ENCODE data around the gene KCNF1. TPM values are rescaled to one million over a fixed set of nuclear protein-coding genes. Genes with fewer than 3 reads are reported as not detected.

KCNF1 gene
- total RNA-seq, 1 experiment from 2014 or later = 1.3 TPM

DNA sequence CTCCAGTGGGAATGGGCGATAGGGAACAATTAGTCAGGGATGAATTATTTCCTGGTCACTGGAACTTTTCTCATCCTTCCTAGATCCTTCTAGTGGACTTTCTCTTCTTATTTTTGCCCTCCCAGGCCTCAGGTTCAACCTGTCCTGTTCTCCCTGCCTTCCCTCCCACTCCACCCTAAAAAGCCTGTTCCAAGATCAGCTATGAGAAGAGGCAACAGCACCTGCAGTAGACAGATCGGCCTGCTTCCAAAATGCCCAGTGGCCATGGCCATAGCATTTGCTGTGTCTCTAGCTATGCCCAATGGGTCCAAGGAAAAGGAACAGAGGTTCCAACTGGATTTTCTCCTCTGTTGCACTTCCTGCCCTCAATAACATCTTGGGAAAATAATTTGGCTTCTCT is 16.5 kb upstream of the KCNF1 start:
- DNase-seq = no peak
- ChIA-PET POLR2A (ENCODE audit: unreplicated experiment) (no interaction called here), CTCF (no interaction called here)
- TF ChIP-seq EZH2 (IDR thresholded peaks at IDR 0.05; ENCODE audit: low read length, unreplicated experiment) = no peak
- no peak for TF ChIP-seq CTCF (conservative IDR thresholded peaks at IDR 0.05; ENCODE audit: low read depth, low read length)
- no peak for TF ChIP-seq EZH2phosphoT487 (IDR thresholded peaks at IDR 0.05; ENCODE audit: borderline replicate concordance, low read length)
- Histone ChIP-seq H3K4me2 (ENCODE audit: low read length) (no peak overlapping the region), H2AFZ (ENCODE audit: low read length) (no peak overlapping the region), H3K4me1 (ENCODE audit: insufficient read depth, low read length) (0 out of 2 replicates have a peak, but pooled peaks cover under 1% of the 10 kb centered on the region), H3K4me3 (ENCODE audit: low read length) (no peak overlapping the region), H4K20me1 (ENCODE audit: low read length) (no peaks in the 10 kb centered on the region), H3K9me3 (ENCODE audit: low read length) (no peaks in the 10 kb centered on the region), H3K9me2 (replicated peaks; ENCODE audit: low read length) (no peaks in the 10 kb centered on the region), H3K9ac (ENCODE audit: low read length) (no peak overlapping the region), H3K27ac (ENCODE audit: low read length) (no peak overlapping the region), H3K27me3 (ENCODE audit: low read length) (no peaks in the 10 kb centered on the region), H3K36me3 (ENCODE audit: low read depth, low read length) (no peaks in the 10 kb centered on the region), H3K79me2 (ENCODE audit: low read length) (no peaks in the 10 kb centered on the region), H3F3A (ENCODE audit: low read length, unreplicated experiment) (no peaks in the 10 kb centered on the region)
- no TSS peak for BruUV-seq (replicated peaks)
- no peak for ATAC-seq
- intact Hi-C loops (cut with micrococcal nuclease) = no loop called here

GRCh38 chr2:10897956-10898355 is 13.8 kb upstream of the KCNF1 start:
- Histone ChIP-seq H3K9me3 (ENCODE audit: low read length) (no peaks in the 10 kb centered on the region), H3K4me3 (ENCODE audit: low read length) (no peak overlapping the region), H3K27me3 (ENCODE audit: low read length) (no peaks in the 10 kb centered on the region), H2AFZ (ENCODE audit: low read length) (no peak overlapping the region), H3K9ac (ENCODE audit: low read length) (no peak overlapping the region), H3K36me3 (ENCODE audit: low read depth, low read length) (no peaks in the 10 kb centered on the region), H3K9me2 (replicated peaks; ENCODE audit: low read length) (no peaks in the 10 kb centered on the region), H3F3A (ENCODE audit: low read length, unreplicated experiment) (no peaks in the 10 kb centered on the region), H3K79me2 (ENCODE audit: low read length) (no peaks in the 10 kb centered on the region), H4K20me1 (ENCODE audit: low read length) (no peaks in the 10 kb centered on the region), H3K4me2 (ENCODE audit: low read length) (no peak overlapping the region), H3K27ac (ENCODE audit: low read length) (no peak overlapping the region), H3K4me1 (ENCODE audit: insufficient read depth, low read length) (peaks cover 15% of the 10 kb centered on the region)
- POLR2A ChIA-PET (ENCODE audit: unreplicated experiment) = no interaction called here
- intact Hi-C loops (cut with micrococcal nuclease) = no loop called here
- ATAC-seq (no peak), DNase-seq (no peak)
- CTCF ChIA-PET = no interaction called here
- BruUV-seq (replicated peaks) = no TSS peak
- TF ChIP-seq EZH2 (IDR thresholded peaks at IDR 0.05; ENCODE audit: low read length, unreplicated experiment) (no peak), CTCF (conservative IDR thresholded peaks at IDR 0.05; ENCODE audit: low read depth, low read length) (no peak), EZH2phosphoT487 (IDR thresholded peaks at IDR 0.05; ENCODE audit: borderline replicate concordance, low read length) (no peak)

DNA sequence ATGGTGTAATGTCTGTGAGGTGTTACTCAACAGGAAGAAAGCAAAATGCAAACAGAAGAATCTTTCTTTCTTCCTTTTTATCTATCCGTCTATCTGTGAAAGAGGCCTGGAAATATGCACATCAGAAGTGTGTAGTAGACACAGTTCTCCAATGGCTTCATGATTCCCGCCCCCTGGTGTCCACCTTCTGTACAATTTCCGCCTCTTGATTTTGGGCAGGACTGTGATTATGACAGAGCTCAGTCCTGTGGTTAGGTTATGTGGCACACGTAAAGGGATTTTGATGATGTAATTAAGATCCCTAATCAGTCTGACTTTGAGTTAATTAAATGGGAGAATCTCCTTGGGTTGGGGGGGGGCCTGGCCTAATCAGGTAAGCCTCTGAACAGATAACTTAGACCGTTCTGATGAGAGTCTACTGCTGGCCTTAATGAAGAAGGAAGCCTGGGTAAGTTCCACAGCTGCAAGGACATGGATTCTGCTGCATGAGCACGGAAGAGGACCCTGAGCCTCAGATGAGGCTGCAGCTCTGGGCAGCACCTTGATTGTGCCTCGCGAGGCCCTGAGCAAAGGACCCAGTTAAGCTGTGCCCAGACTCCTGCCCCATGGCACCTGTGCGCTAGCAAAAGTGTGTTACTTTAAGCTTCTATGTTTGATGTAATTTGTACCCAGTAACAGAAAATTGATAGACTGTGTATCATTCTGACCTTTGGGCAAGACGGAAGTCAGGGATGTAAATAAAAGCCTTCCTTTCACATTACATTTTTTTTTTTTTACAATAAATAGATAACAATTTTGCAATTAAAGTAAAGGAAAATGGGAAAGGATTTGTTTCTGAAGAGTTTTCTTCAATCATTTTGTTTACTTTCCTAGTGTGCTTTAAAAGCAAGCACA is 11.3 kb upstream of the KCNF1 start:
- peak; percentile 83 for ATAC-seq
- H3K9ac ChIP-seq (ENCODE audit: low read length) = no peak overlapping the region

More for the DNA sequence above, 11.3 kb upstream of the KCNF1 start:
- H3K4me1 ChIP-seq (ENCODE audit: insufficient read depth, low read length) = peaks cover 15% of the 10 kb centered on the region
- no peaks in the 10 kb centered on the region for H3K79me2 ChIP-seq (ENCODE audit: low read length)
- H3K4me2 ChIP-seq (ENCODE audit: low read length) = peak overlapping the region; percentile 46; the same call in 1 of the 2 replicates
- 0 out of 2 replicates have a peak overlapping the region, but pooled peaks have one; percentile 18 for H2AFZ ChIP-seq (ENCODE audit: low read length)
- H3F3A ChIP-seq (ENCODE audit: low read length, unreplicated experiment) = no peaks in the 10 kb centered on the region
- H3K4me3 ChIP-seq (ENCODE audit: low read length) = no peak overlapping the region
- peak; percentile 74 for DNase-seq
- no peaks in the 10 kb centered on the region for H3K9me3 ChIP-seq (ENCODE audit: low read length)
- intact Hi-C loops (cut with micrococcal nuclease) = loop anchor here (1.0 kb wide), 1 partner anchor 65 kb away; no protein-coding TSS in a partner anchor
- ChIA-PET POLR2A (ENCODE audit: unreplicated experiment) (no interaction called here), CTCF (interaction anchor here (0.5 to 2.0 kb wide), 5 partner anchors 10 to 69 kb away, joined by 5 to 11 read pairs (median 11); partner anchors contain the start of gene KCNF1)
- peak overlapping the region; percentile 3; the same call in 1 of the 2 replicates for H3K27ac ChIP-seq (ENCODE audit: low read length)
- no peaks in the 10 kb centered on the region for H3K36me3 ChIP-seq (ENCODE audit: low read depth, low read length)
- H3K9me2 ChIP-seq (replicated peaks; ENCODE audit: low read length) = no peaks in the 10 kb centered on the region
- no TSS peak for BruUV-seq (replicated peaks)
- H3K27me3 ChIP-seq (ENCODE audit: low read length) = no peaks in the 10 kb centered on the region
- TF ChIP-seq EZH2phosphoT487 (IDR thresholded peaks at IDR 0.05; ENCODE audit: borderline replicate concordance, low read length) (no peak), EZH2 (IDR thresholded peaks at IDR 0.05; ENCODE audit: low read length, unreplicated experiment) (no peak), CTCF (conservative IDR thresholded peaks at IDR 0.05; ENCODE audit: low read depth, low read length) (peak; percentile 72)
- no peaks in the 10 kb centered on the region for H4K20me1 ChIP-seq (ENCODE audit: low read length)
